Keratinocyte (primary cell): ENCODE results near the gene GARNL3. TPM values are rescaled to one million over a fixed set of nuclear protein-coding genes. Genes with fewer than 3 reads are reported as not detected.

Source experiments
- DNase-seq: peaks from one replicate; pipeline ENCODE4 v3.0.0-alpha.2; 2011; ENCODE audit warnings: low read depth, missing footprints, low spot score
- FAIRE-seq: peaks from 2 replicates; lab custom pipeline; 2011; peaks lifted over from hg19 to GRCh38; lab: Jason Lieb, UNC
- H2AFZ ChIP-seq: 2 replicates; pipeline ENCODE4 v1.6.0; 2012; ENCODE audit warnings: low read length, control low read depth, inconsistent platforms; ENCODE audit not compliant: control insufficient read depth
- H3K27ac ChIP-seq: 2 replicates; pipeline ENCODE4 v1.5.1; 2011; ENCODE audit warnings: low read length; ENCODE audit not compliant: control insufficient read depth, insufficient read depth
- H3K27me3 ChIP-seq: 3 replicates; pipeline ENCODE4 v1.6.0; 2011; ENCODE audit warnings: low read length; ENCODE audit not compliant: control insufficient read depth, insufficient read depth; ENCODE audit errors: extremely low read depth
- H3K36me3 ChIP-seq, 2 experiments: 2 replicates in 1 of 2; 3 replicates in 1 of 2; pipeline ENCODE4 v1.5.1; 2011; ENCODE audit warnings: low read length in 2 of 2, mild to moderate bottlenecking in 1 of 2; ENCODE audit not compliant: control insufficient read depth in 2 of 2, insufficient read depth in 2 of 2; ENCODE audit errors: extremely low read depth in 1 of 2
- H3K4me1 ChIP-seq: 3 replicates; pipeline ENCODE4 v1.5.1; 2011; ENCODE audit warnings: low read length; ENCODE audit not compliant: control insufficient read depth, insufficient read depth; ENCODE audit errors: extremely low read depth
- H3K4me2 ChIP-seq: 3 replicates; pipeline ENCODE4 v1.6.0; 2011; ENCODE audit warnings: low read depth, low read length; ENCODE audit not compliant: control insufficient read depth, insufficient read depth; ENCODE audit errors: extremely low read depth
- H3K4me3 ChIP-seq, 3 experiments: fragments of 200-600 bp in 1 of 3; sonication (generic) in 1 of 3; 2 replicates in 2 of 3; 3 replicates in 1 of 3; pipeline ENCODE4 v1.5.1; 2011 to 2016; ENCODE audit warnings: low read length in 3 of 3, mild to moderate bottlenecking in 3 of 3, control low read depth in 2 of 3, inconsistent platforms in 1 of 3, low read depth in 1 of 3, mixed read lengths in 1 of 3, mixed run types in 1 of 3, moderate library complexity in 1 of 3; ENCODE audit not compliant: control insufficient read depth in 2 of 3, insufficient read depth in 2 of 3; ENCODE audit errors: extremely low read depth in 1 of 3
- H3K79me2 ChIP-seq: 2 replicates; pipeline ENCODE4 v1.6.0; 2012; ENCODE audit warnings: low read length; ENCODE audit not compliant: control insufficient read depth, insufficient read depth
- H3K9ac ChIP-seq: 3 replicates; pipeline ENCODE4 v1.6.0; 2011; ENCODE audit warnings: low read length; ENCODE audit not compliant: control insufficient read depth, insufficient read depth; ENCODE audit errors: extremely low read depth
- H3K9me1 ChIP-seq: 3 replicates; pipeline ENCODE4 v1.6.0; 2011; ENCODE audit warnings: low read length; ENCODE audit not compliant: control insufficient read depth, insufficient read depth; ENCODE audit errors: extremely low read depth
- H3K9me3 ChIP-seq: 2 replicates; pipeline ENCODE4 v1.5.1; 2012; ENCODE audit warnings: low read depth, low read length; ENCODE audit not compliant: control insufficient read depth
- H4K20me1 ChIP-seq: 3 replicates; pipeline ENCODE4 v1.6.0; 2011; ENCODE audit warnings: low read length; ENCODE audit not compliant: control insufficient read depth, insufficient read depth; ENCODE audit errors: extremely low read depth
- EZH2 ChIP-seq: IDR thresholded peaks from one replicate; pipeline ENCODE4 v1.6.1; 2012; ENCODE audit warnings: inconsistent platforms, mild to moderate bottlenecking, low read length, moderate library complexity
- dilution Hi-C: fragments of 300-500 bp; cut with MboI; formaldehyde crosslinking; loops from one replicate; pipeline ENCODE4 v1.7.0; 2020; ENCODE audit warnings: low sequenced_read_pairs; ENCODE audit not compliant: extremely low pct_ligation_motif_present
- polyA plus RNA-seq, 5 experiments: library from polyadenylated mRNA; depleted of rRNA in 3 of 5; stranded (reverse) in 3 of 5; stranded (forward) in 1 of 5; unstranded in 1 of 5; fragments of >200 nt; gene quantifications; 1 replicate in 1 of 5; 2 replicates in 3 of 5; 3 replicates in 1 of 5; pipeline versions ENCODE4 v1.2.1 to v1.2.3, GENCODE V29; 2011 to 2012; ENCODE audit warnings: missing spikeins in 2 of 5, low read depth in 1 of 5, low replicate concordance in 1 of 5
- TF ChIP-seq, protein P1 (sequence below), 3 experiments: IDR thresholded peaks in 1 of 3; conservative IDR thresholded peaks in 1 of 3; optimal IDR thresholded peaks in 1 of 3; 2 replicates in 2 of 3; 3 replicates in 1 of 3; pipeline versions ENCODE3 to v1.5.1; 2011; ENCODE audit warnings: low read length in 3 of 3, mild to moderate bottlenecking in 3 of 3, moderate library complexity in 2 of 3, control low read depth in 1 of 3, inconsistent platforms in 1 of 3; ENCODE audit not compliant: insufficient read depth in 2 of 3; ENCODE audit errors: extremely low read depth in 1 of 3

GARNL3 gene
- polyA plus RNA-seq, 1 donor (not counting 4 experiments of a cell fraction or from before 2014, with no cell fraction given): 2.4 TPM

DNA sequence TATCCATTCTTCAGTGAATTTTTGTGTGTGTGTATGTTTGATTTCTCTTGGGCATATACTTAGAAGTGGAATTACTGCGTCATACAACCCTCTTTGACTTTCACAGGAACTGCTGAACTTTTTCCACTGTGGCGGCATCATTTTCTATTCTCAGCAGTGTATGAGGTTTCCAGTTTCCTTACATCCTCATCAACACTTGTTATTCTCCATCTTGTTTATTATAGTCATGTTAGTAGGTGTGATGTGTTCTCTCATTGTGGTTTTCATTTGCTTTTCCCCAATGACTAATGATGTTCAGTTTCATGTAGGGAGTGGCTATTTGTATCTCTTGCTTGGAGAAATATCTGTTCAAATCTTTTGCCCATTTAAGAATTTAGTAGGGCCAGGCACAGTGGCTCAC, 162.2 kb downstream of the GARNL3 start:
- no peaks in the 10 kb centered on the region for H3K9me3 ChIP-seq
- no peaks in the 10 kb centered on the region for H3K27me3 ChIP-seq
- dilution Hi-C loops: no loop called here
- H3K79me2 ChIP-seq: peaks cover 51% of the 10 kb centered on the region
- H3K4me1 ChIP-seq: peaks cover 31% of the 10 kb centered on the region
- H3K4me2 ChIP-seq: no peak overlapping the region
- H4K20me1 ChIP-seq: no peaks in the 10 kb centered on the region
- peaks cover 12 to 14% of the 10 kb centered on the region in 2 experiments for H3K36me3 ChIP-seq
- no peak overlapping the region for H3K4me3 ChIP-seq
- peak overlapping the region; percentile 5 for H3K27ac ChIP-seq
- TF ChIP-seq EZH2: no peak
- TF ChIP-seq, protein P1, sequence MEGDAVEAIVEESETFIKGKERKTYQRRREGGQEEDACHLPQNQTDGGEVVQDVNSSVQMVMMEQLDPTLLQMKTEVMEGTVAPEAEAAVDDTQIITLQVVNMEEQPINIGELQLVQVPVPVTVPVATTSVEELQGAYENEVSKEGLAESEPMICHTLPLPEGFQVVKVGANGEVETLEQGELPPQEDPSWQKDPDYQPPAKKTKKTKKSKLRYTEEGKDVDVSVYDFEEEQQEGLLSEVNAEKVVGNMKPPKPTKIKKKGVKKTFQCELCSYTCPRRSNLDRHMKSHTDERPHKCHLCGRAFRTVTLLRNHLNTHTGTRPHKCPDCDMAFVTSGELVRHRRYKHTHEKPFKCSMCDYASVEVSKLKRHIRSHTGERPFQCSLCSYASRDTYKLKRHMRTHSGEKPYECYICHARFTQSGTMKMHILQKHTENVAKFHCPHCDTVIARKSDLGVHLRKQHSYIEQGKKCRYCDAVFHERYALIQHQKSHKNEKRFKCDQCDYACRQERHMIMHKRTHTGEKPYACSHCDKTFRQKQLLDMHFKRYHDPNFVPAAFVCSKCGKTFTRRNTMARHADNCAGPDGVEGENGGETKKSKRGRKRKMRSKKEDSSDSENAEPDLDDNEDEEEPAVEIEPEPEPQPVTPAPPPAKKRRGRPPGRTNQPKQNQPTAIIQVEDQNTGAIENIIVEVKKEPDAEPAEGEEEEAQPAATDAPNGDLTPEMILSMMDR (optimal IDR thresholded peaks at IDR 0.05 in 1 of 3, IDR thresholded peaks at IDR 0.05 in 1 of 3, conservative IDR thresholded peaks at IDR 0.05 in 1 of 3; ENCODE audit: extremely low read depth in 1 of 3, insufficient read depth in 2 of 3, low read length in 3 of 3): no peak
- no peak for DNase-seq
- H3K9me1 ChIP-seq: no peaks in the 10 kb centered on the region
- no peak overlapping the region for H3K9ac ChIP-seq
- H2AFZ ChIP-seq: no peak overlapping the region
- no peak for FAIRE-seq

DNA sequence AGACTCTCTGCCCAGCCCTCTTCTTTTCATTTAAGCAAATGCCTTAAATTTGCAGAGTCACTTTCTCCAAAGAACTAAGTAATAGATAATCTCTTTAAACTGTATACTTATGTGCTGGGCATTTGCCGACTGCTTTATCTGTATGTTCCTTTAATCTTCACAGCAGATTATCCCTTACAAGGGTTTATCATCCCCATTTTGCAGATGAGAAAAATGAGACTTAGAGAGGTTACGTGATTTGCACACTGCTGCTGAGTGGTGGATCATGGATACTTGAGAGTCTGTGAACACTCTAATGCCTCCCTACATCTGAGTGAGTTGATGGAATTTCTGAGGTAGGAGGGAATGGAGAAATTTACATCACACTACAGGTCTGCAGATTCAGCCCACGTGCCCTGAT, 163.8 kb downstream of the GARNL3 start:
- no peaks in the 10 kb centered on the region for H3K9me1 ChIP-seq

More for the DNA sequence above, 163.8 kb downstream of the GARNL3 start:
- Histone ChIP-seq H3K27me3 (no peaks in the 10 kb centered on the region), H3K9ac (no peak overlapping the region), H3K27ac (no peak overlapping the region), H3K4me3 (no peak overlapping the region), H3K36me3 (peaks cover 16 to 20% of the 10 kb centered on the region in 2 experiments), H3K9me3 (no peaks in the 10 kb centered on the region), H2AFZ (no peak overlapping the region), H4K20me1 (peaks cover 3% of the 10 kb centered on the region), H3K4me2 (no peak overlapping the region), H3K4me1 (peaks cover 16% of the 10 kb centered on the region), H3K79me2 (peaks cover 53% of the 10 kb centered on the region)
- dilution Hi-C loops: no loop called here
- DNase-seq (no peak), FAIRE-seq (no peak)
- TF ChIP-seq, protein P1 (optimal IDR thresholded peaks at IDR 0.05 in 1 of 3, IDR thresholded peaks at IDR 0.05 in 1 of 3, conservative IDR thresholded peaks at IDR 0.05 in 1 of 3; ENCODE audit: extremely low read depth in 1 of 3, insufficient read depth in 2 of 3, low read length in 3 of 3): no peak
- TF ChIP-seq EZH2: no peak
